Peyer's patch (tissue), 4 donors: ENCODE results near the gene HECTD2.

Experiments
- CTCF ChIP-seq, 6 experiments: fragments of 450-650 bp in 4 of 6; fragments of 200-600 bp in 2 of 6; sonication (generic) in 1 of 6; IDR thresholded peaks; one replicate each; pipeline ENCODE4 v1.5.1; 2017 to 2019; ENCODE audit warnings: antibody characterized with exemption in 6 of 6, mild to moderate bottlenecking in 3 of 6, moderate library complexity in 1 of 6
- POLR2A ChIP-seq, 2 donors: fragments of 450-650 bp; IDR thresholded peaks; one replicate each; pipeline ENCODE4 v1.5.1; 2017; ENCODE audit warnings: antibody characterized with exemption in 2 of 2, mild to moderate bottlenecking in 2 of 2, moderate library complexity in 2 of 2

- TF ChIP-seq CTCF (IDR thresholded peaks at IDR 0.05) (no peak), POLR2A (IDR thresholded peaks at IDR 0.05) (no peak)
Measured at GRCh38 chr10:91420868-91421267, 10.7 kb downstream of the HECTD2 start.
